GM23248 (cell line): Measurements from ENCODE around the gene ZFP92.

Experiments used
- EZH2 ChIP-seq: fragments of 200-600 bp; sonication (generic); IDR thresholded peaks from 2 replicates; pipeline ENCODE4 v1.6.1; 2018; ENCODE audit warnings: antibody characterized with exemption, mild to moderate bottlenecking; ENCODE audit not compliant: insufficient read depth, poor library complexity, severe bottlenecking
- EZH2phosphoT487 ChIP-seq: fragments of 200-600 bp; sonication (generic); IDR thresholded peaks from 2 replicates; pipeline ENCODE4 v1.6.1; 2018; ENCODE audit warnings: antibody characterized with exemption, moderate library complexity, mild to moderate bottlenecking, low read depth; ENCODE audit not compliant: insufficient read depth

DNA sequence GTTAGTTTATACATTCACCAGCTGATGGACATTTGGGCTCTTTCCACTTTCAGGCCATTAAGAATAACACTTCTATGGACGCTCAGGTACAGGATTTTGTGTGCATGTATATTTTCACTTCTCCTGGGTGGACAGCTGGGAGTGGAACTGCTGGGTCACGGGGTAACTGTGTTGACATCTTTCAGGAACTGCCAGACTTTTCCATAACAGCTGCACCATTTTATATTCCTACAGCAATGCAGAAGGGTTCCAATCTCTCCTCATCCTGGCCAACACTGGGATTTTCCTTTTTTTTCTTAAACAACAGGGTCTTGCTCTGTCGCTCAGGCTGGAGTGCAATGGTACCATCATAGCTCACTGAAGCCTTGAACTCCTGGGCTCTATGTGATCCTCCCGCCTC is 47.2 kb downstream of the ZFP92 start:
- TF ChIP-seq EZH2 (no peak), EZH2phosphoT487 (no peak)
